Activated CD8-positive, alpha-beta memory T cell treated with anti-CD3 and anti-CD28 coated beads, Interleukin-2, amount 10 ng/mL, durations not matched to agents 7 days and 5 days (primary cell): ENCODE measurements around the gene VSTM2B. TPM values are rescaled to one million over a fixed set of nuclear protein-coding genes. Genes with fewer than 3 reads are reported as not detected.
A peak's percentile ranks its signal among the peaks of the same experiment; 100 is the strongest.
"Not testable (repeated sequence)": the region's sequence is repeated elsewhere in the genome, so short reads cannot be mapped to it uniquely, and the experiment has no call there.

Experiments used
- ATAC-seq: fragments of 150-1000 bp; cut with Tn5 transposase; one replicate; pipeline ENCODE4 v1.10.0; 2021; ENCODE audit warnings: moderate library complexity
- CTCF ChIA-PET: fragments of 350-600 bp; sonication (Branson Sonifier 250); formaldehyde crosslinking; loops from one replicate; lab custom pipeline; 2021; ENCODE audit warnings: antibody characterized with exemption; lab: Charles Lee
- DNase-seq: peaks from one replicate; pipeline ENCODE4 v3.0.0-alpha.2; 2020
- H3K27ac Mint-ChIP-seq: one replicate; pipeline ENCODE4 v1.8.0; 2021; ENCODE audit warnings: mild to moderate bottlenecking, mixed read lengths
- H3K27me3 Mint-ChIP-seq: one replicate; pipeline ENCODE4 v1.8.0; 2021; ENCODE audit warnings: mixed read lengths
- H3K36me3 Mint-ChIP-seq: one replicate; pipeline ENCODE4 v1.8.0; 2021; ENCODE audit warnings: mild to moderate bottlenecking, mixed read lengths
- H3K4me1 Mint-ChIP-seq: one replicate; pipeline ENCODE4 v1.8.0; 2021; ENCODE audit warnings: mixed read lengths
- H3K4me3 Mint-ChIP-seq: one replicate; pipeline ENCODE4 v1.8.0; 2021; ENCODE audit warnings: mild to moderate bottlenecking, moderate library complexity, mixed read lengths
- H3K9me3 Mint-ChIP-seq: one replicate; pipeline ENCODE4 v1.8.0; 2022; ENCODE audit warnings: low read depth, mixed read lengths
- total RNA-seq, 2 experiments: library from RNA; stranded (reverse); gene quantifications; one replicate each; pipeline ENCODE4 v1.2.3, GENCODE V29; 2021

Gene VSTM2B
- total RNA-seq, 2 experiments from 2014 or later, result not detected

- Mint-ChIP-seq H3K27me3 (peaks cover 24% of the 10 kb centered on the region), H3K27ac (no peak overlapping the region), H3K4me3 (no peak overlapping the region), H3K4me1 (no peaks in the 10 kb centered on the region), H3K9me3 (peaks cover 4% of the 10 kb centered on the region), H3K36me3 (peaks cover 2% of the 10 kb centered on the region)
- CTCF ChIA-PET, result no interaction called here
- ATAC-seq, result no peak
- no peak for DNase-seq
Observed at GRCh38 chr19:29554149-29554548, 28.4 kb downstream of the VSTM2B start.

GRCh38 chr19:29559110-29559509 lies 33.3 kb downstream of the VSTM2B start:
- DNase-seq, H3K4me3 Mint-ChIP-seq, ATAC-seq, H3K27ac Mint-ChIP-seq, H3K4me1 Mint-ChIP-seq, CTCF ChIA-PET, H3K9me3 Mint-ChIP-seq, H3K36me3 Mint-ChIP-seq: not testable (repeated sequence)
- H3K27me3 Mint-ChIP-seq, result peaks cover 38% of the 10 kb centered on the region

- ATAC-seq (no peak), DNase-seq (no peak)
- Mint-ChIP-seq H3K27ac (no peak overlapping the region), H3K27me3 (peaks cover 36% of the 10 kb centered on the region), H3K4me3 (no peak overlapping the region), H3K36me3 (peaks cover 2% of the 10 kb centered on the region), H3K4me1 (peaks cover 4% of the 10 kb centered on the region), H3K9me3 (peaks cover 7% of the 10 kb centered on the region)
- CTCF ChIA-PET, result no interaction called here
Observed at GRCh38 chr19:29559743-29560142, 33.9 kb downstream of the VSTM2B start.

DNA sequence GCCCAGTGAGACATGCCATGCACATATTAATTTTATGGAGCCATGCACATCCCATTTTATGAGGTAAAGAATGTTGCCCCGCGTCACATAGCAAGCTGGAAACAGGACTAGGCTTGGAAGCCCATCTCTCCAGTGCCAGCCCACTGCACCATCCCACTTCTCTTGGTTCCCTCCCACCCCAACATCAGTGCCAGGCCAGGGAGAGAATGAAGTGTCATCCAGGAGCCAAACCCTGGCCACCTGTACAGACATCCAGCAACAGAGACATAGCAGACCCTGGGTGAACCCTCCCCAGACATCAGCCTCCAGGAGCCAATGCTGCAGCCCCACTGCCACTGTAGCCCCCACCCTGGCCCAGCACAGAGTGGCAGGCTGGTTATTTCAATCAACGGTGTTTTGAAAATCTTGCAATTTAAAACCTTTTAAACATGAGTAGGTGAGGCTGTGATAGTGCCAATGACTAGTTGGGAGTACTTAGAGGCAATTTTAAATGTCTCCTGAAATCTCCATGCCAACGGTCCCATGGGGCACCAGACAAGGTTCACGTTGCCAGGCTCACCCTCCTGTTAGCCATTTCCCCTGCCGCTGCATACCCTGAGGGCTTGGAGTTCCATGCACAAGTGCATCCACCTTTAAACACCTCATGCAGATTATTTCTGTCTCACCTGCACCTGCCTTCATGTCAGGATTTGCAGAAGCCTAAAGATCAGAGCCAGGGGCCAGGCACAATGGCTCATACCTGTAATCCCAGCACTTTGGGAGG lies 34.7 kb downstream of the VSTM2B start:
- DNase-seq, result no peak
- H3K9me3 Mint-ChIP-seq, result peaks cover 7% of the 10 kb centered on the region
- CTCF ChIA-PET, result no interaction called here
- ATAC-seq, result no peak
- no peak overlapping the region for H3K4me3 Mint-ChIP-seq
- H3K36me3 Mint-ChIP-seq, result peaks cover 2% of the 10 kb centered on the region
- no peak overlapping the region for H3K27ac Mint-ChIP-seq
- peaks cover 35% of the 10 kb centered on the region for H3K27me3 Mint-ChIP-seq
- peaks cover 4% of the 10 kb centered on the region for H3K4me1 Mint-ChIP-seq

DNA sequence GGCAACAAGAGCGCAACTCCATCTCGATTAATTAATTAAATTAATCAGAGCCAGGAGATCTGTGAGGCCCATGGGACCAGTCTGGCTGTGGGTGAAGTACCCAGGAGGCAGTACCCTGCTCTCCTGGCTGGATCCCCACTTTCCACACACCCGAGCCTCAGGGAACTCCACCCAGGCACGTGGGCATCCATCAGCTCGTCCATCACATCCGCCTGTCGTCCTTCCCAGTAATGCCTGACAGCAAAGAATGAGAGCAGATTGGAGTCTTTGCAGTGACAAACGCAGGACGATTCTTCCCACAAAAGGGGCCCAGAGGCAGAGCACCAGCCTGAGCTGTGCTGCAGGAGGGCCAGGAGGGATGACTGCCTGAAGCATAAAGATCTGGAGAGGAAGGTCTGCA lies 35.8 kb downstream of the VSTM2B start:
- H3K27me3 Mint-ChIP-seq, result peaks cover 29% of the 10 kb centered on the region
- peaks cover 4% of the 10 kb centered on the region for H3K4me1 Mint-ChIP-seq
- ATAC-seq (no peak), DNase-seq (no peak)
- no peak overlapping the region for H3K27ac Mint-ChIP-seq
- H3K4me3 Mint-ChIP-seq, result no peak overlapping the region
- CTCF ChIA-PET, result no interaction called here
- H3K36me3 Mint-ChIP-seq, result peaks cover 2% of the 10 kb centered on the region
- peaks cover 7% of the 10 kb centered on the region for H3K9me3 Mint-ChIP-seq

DNA sequence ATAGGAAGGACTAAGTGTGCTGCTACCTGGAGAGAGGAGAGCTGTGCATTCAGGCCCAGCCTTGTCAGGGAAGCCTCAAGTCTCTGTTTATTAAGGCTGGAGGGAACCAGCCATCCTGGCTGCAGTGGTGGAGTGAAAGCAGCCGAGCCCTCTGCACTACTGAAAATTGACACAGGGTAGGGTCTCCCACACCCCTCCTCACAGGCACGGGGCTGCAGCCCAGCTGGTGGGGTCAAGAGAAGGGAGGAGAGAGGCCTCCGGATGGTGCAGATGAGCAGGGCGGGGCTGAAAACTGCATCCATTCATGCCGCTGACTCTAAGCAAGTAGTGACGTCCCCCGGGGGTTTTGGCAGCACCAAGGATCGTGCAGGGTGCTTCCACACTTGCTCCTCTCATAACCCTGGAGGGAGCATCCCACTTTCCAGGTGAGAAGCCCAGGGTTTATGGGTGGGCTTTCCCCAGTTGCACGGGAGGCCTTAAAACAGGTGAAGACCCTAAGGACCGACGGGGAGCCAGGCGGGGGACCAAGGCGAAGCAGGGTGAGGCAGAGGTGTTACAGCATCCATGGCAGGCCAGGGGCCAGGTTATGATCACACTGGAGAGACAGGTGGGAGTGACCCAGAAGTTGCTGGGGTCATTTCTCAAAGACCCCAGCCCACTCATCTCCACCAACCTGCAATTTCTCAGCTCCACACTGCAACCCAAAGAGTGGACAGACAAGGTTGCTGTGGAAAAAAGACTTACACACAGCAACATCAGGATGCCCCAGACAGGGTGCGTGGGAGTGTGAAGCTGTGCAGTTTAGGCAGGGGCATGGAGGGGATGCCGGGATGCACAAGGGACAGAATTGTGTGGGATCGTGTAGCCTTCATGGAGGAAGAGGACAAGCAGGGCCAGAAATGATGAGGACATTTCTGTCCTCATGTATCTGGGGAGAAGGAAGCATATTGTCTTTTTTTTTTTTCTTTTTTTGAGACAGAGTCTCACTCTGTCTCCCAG lies 36.8 kb downstream of the VSTM2B start:
- no peak for ATAC-seq
- Mint-ChIP-seq H3K27ac (no peak overlapping the region), H3K4me1 (peaks cover 4% of the 10 kb centered on the region), H3K27me3 (peaks cover 28% of the 10 kb centered on the region), H3K36me3 (peaks cover 2% of the 10 kb centered on the region), H3K4me3 (no peak overlapping the region), H3K9me3 (peaks cover 7% of the 10 kb centered on the region)
- CTCF ChIA-PET, result interaction anchor here (0.9 kb wide), 1 partner anchor 27 kb away, joined by 3 read pairs; no protein-coding TSS in a partner anchor
- DNase-seq, result no peak

- peaks cover 28% of the 10 kb centered on the region for H3K27me3 Mint-ChIP-seq
- H3K27ac Mint-ChIP-seq, result no peak overlapping the region
- CTCF ChIA-PET, result interaction anchor here (0.9 kb wide), 1 partner anchor 26 kb away, joined by 3 read pairs; no protein-coding TSS in a partner anchor
- peaks cover 2% of the 10 kb centered on the region for H3K36me3 Mint-ChIP-seq
- H3K9me3 Mint-ChIP-seq, result peaks cover 7% of the 10 kb centered on the region
- no peak overlapping the region for H3K4me3 Mint-ChIP-seq
- DNase-seq (no peak), ATAC-seq (no peak)
- peaks cover 7% of the 10 kb centered on the region for H3K4me1 Mint-ChIP-seq
Observed at GRCh38 chr19:29563486-29564101, 37.8 kb downstream of the VSTM2B start.

DNA sequence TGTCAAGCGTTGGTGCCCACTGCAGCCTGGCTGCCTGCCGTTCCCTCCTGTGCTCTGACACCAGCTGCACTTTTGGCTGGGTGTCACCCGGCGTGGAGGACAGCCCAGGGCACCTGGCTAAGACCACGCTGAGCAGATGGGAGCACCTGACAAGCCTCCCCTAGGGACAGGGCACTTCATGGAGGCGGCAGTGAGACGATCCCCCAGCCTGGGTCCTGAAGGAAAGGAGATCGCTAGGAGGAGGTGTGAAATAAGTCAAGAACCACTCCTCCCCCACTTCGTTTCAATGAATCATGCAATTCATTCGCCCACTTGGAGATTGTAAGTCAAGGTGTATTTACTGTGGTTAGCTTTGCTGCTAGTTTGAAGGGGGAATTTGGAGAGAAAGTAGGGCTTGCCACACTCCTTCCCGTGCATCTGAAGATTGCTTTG lies 38.8 kb downstream of the VSTM2B start:
- no peak for DNase-seq
- CTCF ChIA-PET, result no interaction called here

DNA sequence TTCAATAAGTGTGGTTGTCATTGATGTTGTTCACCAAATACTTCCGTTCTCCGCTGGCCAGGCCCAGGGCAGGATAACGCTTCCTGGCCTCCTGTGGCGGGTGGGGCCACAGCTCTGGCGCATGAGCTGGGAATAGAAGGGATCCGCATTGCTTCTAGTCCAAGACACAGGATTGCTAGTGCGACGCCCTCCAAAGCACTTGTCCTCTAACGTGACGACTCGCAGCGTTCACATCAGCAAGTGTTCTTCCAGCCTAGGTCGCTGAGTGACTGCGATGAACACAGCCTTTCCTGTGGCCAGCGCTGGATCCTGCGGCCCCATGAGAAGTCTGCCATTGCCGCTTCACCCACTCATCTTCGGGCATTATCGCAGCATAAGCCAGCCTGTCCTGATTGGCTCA lies 39.4 kb downstream of the VSTM2B start:
- H3K4me3 Mint-ChIP-seq, result no peak overlapping the region
- CTCF ChIA-PET, result no interaction called here
- H3K27me3 Mint-ChIP-seq, result peaks cover 29% of the 10 kb centered on the region
- no peaks in the 10 kb centered on the region for H3K36me3 Mint-ChIP-seq
- no peaks in the 10 kb centered on the region for H3K9me3 Mint-ChIP-seq
- H3K4me1 Mint-ChIP-seq, result peaks cover 7% of the 10 kb centered on the region
- no peak overlapping the region for H3K27ac Mint-ChIP-seq
- DNase-seq (no peak), ATAC-seq (no peak)

More for the DNA sequence above, 38.8 kb downstream of the VSTM2B start:
- H3K9me3 Mint-ChIP-seq, result peaks cover 3% of the 10 kb centered on the region
- peaks cover 28% of the 10 kb centered on the region for H3K27me3 Mint-ChIP-seq
- H3K4me3 Mint-ChIP-seq, result no peak overlapping the region
- H3K27ac Mint-ChIP-seq, result no peak overlapping the region
- H3K4me1 Mint-ChIP-seq, result peaks cover 7% of the 10 kb centered on the region
- no peaks in the 10 kb centered on the region for H3K36me3 Mint-ChIP-seq
- ATAC-seq, result no peak

GRCh38 chr19:29566496-29567054 lies 40.8 kb downstream of the VSTM2B start:
- DNase-seq (no peak), ATAC-seq (no peak)
- H3K4me1 Mint-ChIP-seq, result peaks cover 7% of the 10 kb centered on the region
- H3K36me3 Mint-ChIP-seq, result no peaks in the 10 kb centered on the region
- no peaks in the 10 kb centered on the region for H3K9me3 Mint-ChIP-seq
- CTCF ChIA-PET, result no interaction called here
- no peak overlapping the region for H3K27ac Mint-ChIP-seq
- peaks cover 38% of the 10 kb centered on the region for H3K27me3 Mint-ChIP-seq
- no peak overlapping the region for H3K4me3 Mint-ChIP-seq

DNA sequence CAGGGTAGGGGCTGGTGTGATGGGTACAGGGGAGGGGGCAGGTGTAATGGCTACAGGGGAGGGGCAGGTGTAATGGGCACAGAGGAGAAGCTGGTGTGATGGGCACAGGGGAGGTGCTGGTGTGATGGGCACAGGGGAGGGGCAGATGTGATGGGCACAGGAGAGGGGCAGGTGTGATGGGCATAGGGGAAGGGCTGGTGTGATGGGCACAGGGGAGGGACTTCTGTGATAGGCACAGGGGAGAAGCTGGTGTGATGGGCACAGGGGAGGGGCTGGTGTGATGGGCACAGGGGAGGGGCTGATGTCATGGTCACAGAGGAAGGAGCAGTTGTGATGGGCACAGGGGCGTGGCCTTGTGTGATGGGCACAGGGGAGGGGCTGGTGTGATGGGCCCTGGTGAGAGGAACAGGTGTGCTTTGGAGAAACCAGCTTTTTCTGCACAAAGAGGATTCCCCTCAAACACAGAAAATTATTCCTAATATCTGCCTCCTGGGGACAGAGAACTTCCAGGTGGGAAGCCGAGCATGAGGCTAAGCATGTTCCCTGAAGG lies 41.6 kb downstream of the VSTM2B start:
- Mint-ChIP-seq H3K27me3 (peaks cover 41% of the 10 kb centered on the region), H3K36me3 (no peaks in the 10 kb centered on the region), H3K4me3 (no peak overlapping the region), H3K9me3 (no peaks in the 10 kb centered on the region), H3K4me1 (peaks cover 7% of the 10 kb centered on the region), H3K27ac (no peak overlapping the region)
- CTCF ChIA-PET, result no interaction called here
- ATAC-seq (no peak), DNase-seq (peak; percentile 27)

GRCh38 chr19:29568036-29569025 lies 42.5 kb downstream of the VSTM2B start:
- Mint-ChIP-seq H3K4me3 (no peak overlapping the region), H3K27ac (no peak overlapping the region), H3K4me1 (peaks cover 7% of the 10 kb centered on the region), H3K27me3 (peaks cover 39% of the 10 kb centered on the region), H3K9me3 (no peaks in the 10 kb centered on the region), H3K36me3 (no peaks in the 10 kb centered on the region)
- CTCF ChIA-PET, result no interaction called here
- peak; percentile 28 for DNase-seq
- ATAC-seq, result no peak
